ENCODE results near the gene AFF4.

DNA sequence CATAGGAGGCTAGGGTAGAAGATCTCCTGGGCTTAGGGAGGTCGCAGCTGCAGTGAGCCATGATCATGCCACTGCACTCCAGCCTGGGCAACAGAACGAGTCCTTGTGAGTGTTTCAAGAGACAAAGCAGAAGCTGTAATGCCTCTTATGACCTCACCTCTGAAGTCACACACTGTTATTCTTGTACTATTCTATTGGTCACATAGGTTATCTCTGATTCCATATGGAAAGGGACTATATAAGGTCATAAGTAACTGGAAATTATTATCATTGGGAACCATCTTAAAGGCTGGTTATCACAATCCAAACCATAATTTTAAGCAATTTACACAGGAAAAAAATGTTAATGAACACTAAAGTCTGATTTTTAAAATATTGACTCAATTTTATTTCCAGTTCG is 17.9 kb upstream of the AFF4 start:
- TF ChIP-seq, protein P1, sequence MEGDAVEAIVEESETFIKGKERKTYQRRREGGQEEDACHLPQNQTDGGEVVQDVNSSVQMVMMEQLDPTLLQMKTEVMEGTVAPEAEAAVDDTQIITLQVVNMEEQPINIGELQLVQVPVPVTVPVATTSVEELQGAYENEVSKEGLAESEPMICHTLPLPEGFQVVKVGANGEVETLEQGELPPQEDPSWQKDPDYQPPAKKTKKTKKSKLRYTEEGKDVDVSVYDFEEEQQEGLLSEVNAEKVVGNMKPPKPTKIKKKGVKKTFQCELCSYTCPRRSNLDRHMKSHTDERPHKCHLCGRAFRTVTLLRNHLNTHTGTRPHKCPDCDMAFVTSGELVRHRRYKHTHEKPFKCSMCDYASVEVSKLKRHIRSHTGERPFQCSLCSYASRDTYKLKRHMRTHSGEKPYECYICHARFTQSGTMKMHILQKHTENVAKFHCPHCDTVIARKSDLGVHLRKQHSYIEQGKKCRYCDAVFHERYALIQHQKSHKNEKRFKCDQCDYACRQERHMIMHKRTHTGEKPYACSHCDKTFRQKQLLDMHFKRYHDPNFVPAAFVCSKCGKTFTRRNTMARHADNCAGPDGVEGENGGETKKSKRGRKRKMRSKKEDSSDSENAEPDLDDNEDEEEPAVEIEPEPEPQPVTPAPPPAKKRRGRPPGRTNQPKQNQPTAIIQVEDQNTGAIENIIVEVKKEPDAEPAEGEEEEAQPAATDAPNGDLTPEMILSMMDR (IDR thresholded peaks at IDR 0.05; ENCODE audit: poor library complexity, severe bottlenecking): no peak
- TF ChIP-seq EP300 (conservative IDR thresholded peaks at IDR 0.05; ENCODE audit: poor library complexity, severe bottlenecking) (no peak), EZH2 (IDR thresholded peaks at IDR 0.05; ENCODE audit: borderline replicate concordance, insufficient read depth, low read length, poor library complexity, severe bottlenecking) (no peak), SMC3 (conservative IDR thresholded peaks at IDR 0.05; ENCODE audit: poor library complexity) (no peak), POLR2AphosphoS5 (IDR thresholded peaks at IDR 0.05) (no peak), MXI1 (conservative IDR thresholded peaks at IDR 0.05; ENCODE audit: poor library complexity, severe bottlenecking) (no peak)
- TF ChIP-seq, protein P2, sequence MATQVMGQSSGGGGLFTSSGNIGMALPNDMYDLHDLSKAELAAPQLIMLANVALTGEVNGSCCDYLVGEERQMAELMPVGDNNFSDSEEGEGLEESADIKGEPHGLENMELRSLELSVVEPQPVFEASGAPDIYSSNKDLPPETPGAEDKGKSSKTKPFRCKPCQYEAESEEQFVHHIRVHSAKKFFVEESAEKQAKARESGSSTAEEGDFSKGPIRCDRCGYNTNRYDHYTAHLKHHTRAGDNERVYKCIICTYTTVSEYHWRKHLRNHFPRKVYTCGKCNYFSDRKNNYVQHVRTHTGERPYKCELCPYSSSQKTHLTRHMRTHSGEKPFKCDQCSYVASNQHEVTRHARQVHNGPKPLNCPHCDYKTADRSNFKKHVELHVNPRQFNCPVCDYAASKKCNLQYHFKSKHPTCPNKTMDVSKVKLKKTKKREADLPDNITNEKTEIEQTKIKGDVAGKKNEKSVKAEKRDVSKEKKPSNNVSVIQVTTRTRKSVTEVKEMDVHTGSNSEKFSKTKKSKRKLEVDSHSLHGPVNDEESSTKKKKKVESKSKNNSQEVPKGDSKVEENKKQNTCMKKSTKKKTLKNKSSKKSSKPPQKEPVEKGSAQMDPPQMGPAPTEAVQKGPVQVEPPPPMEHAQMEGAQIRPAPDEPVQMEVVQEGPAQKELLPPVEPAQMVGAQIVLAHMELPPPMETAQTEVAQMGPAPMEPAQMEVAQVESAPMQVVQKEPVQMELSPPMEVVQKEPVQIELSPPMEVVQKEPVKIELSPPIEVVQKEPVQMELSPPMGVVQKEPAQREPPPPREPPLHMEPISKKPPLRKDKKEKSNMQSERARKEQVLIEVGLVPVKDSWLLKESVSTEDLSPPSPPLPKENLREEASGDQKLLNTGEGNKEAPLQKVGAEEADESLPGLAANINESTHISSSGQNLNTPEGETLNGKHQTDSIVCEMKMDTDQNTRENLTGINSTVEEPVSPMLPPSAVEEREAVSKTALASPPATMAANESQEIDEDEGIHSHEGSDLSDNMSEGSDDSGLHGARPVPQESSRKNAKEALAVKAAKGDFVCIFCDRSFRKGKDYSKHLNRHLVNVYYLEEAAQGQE (IDR thresholded peaks at IDR 0.05; ENCODE audit: borderline replicate concordance): no peak

Data from neural cell (in vitro differentiated cells).